HG03103 (cell line): Measurements from ENCODE around the gene EGLN3.

Experiments
- ATAC-seq: cut with Tn5 transposase; IDR thresholded peaks from one replicate; pipeline ENCODE4 v1.9.1; 2021; ENCODE audit warnings: low read depth; ENCODE audit not compliant: unreplicated experiment

EGLN3 gene

GRCh38 chr14:33916663-33917565, 34.0 kb downstream of the EGLN3 start:
- no peak for ATAC-seq

- no peak for ATAC-seq
Measured at GRCh38 chr14:33915682-33916081, 35.2 kb downstream of the EGLN3 start.

GRCh38 chr14:33914676-33915516, 36.0 kb downstream of the EGLN3 start:
- ATAC-seq, result no peak

GRCh38 chr14:33911046-33911445, 39.8 kb downstream of the EGLN3 start:
- ATAC-seq, result no peak

- ATAC-seq, result no peak
Measured at GRCh38 chr14:33910435-33910834, 40.4 kb downstream of the EGLN3 start.

GRCh38 chr14:33909380-33910084, 41.3 kb downstream of the EGLN3 start:
- ATAC-seq, result no peak

- no peak for ATAC-seq
Measured at GRCh38 chr14:33908540-33909223, 42.2 kb downstream of the EGLN3 start.

- ATAC-seq, result no peak
Measured at GRCh38 chr14:33906968-33907367, 43.9 kb downstream of the EGLN3 start.

- no peak for ATAC-seq
Measured at GRCh38 chr14:33904609-33905008, 46.3 kb downstream of the EGLN3 start.

GRCh38 chr14:33903369-33903768, 47.5 kb downstream of the EGLN3 start:
- no peak for ATAC-seq

- no peak for ATAC-seq
Measured at GRCh38 chr14:33902363-33902762, 48.5 kb downstream of the EGLN3 start.

GRCh38 chr14:33901426-33902155, 49.3 kb downstream of the EGLN3 start:
- ATAC-seq, result no peak

- ATAC-seq, result no peak
Measured at GRCh38 chr14:33900706-33901105, 50.2 kb downstream of the EGLN3 start.

- no peak for ATAC-seq
Measured at GRCh38 chr14:33899723-33900341, 51.0 kb downstream of the EGLN3 start.

- ATAC-seq, result no peak
Measured at GRCh38 chr14:33897878-33898535, 52.9 kb downstream of the EGLN3 start.

GRCh38 chr14:33897382-33897781, 53.5 kb downstream of the EGLN3 start:
- no peak for ATAC-seq

GRCh38 chr14:33894339-33894738, 56.5 kb downstream of the EGLN3 start:
- ATAC-seq, result no peak

- no peak for ATAC-seq
Measured at GRCh38 chr14:33891700-33892099, 59.2 kb downstream of the EGLN3 start.

GRCh38 chr14:33884916-33885315, 66.0 kb downstream of the EGLN3 start:
- ATAC-seq, result no peak
